ENCODE results near the gene MACROD2. TPM values are rescaled to one million over a fixed set of nuclear protein-coding genes. Genes with fewer than 3 reads are reported as not detected.

Gene MACROD2
- total RNA-seq, 1 donor from 2014 or later, result 1.6 TPM

DNA sequence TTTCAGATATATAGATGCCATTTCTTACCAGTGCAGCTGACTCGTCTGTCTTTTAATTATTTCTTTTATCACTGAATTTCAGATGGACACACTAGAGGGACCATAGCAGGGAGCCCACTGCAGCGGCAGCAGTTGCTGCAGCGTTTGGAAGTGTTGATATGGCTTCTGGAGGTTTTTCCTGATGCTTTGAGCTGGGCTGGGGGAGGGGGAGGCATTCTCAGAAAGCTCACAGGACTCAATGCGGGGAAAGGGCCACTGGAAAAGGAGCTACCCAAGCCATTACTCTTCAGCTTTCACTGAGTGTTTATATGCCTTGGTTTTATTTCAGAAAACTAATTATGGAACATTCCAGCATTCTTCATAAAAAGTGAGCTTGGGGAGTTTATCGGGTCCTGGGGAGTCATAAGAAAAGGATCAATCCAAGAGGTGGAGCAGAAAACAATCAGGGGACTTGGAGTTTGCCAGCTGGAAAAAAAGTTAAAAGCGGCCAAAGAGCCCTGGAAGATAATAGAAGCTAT is 1082.5 kb downstream of the MACROD2 start:
- no peak for DNase-seq (ENCODE audit: low read depth)
- TF ChIP-seq, protein P1, sequence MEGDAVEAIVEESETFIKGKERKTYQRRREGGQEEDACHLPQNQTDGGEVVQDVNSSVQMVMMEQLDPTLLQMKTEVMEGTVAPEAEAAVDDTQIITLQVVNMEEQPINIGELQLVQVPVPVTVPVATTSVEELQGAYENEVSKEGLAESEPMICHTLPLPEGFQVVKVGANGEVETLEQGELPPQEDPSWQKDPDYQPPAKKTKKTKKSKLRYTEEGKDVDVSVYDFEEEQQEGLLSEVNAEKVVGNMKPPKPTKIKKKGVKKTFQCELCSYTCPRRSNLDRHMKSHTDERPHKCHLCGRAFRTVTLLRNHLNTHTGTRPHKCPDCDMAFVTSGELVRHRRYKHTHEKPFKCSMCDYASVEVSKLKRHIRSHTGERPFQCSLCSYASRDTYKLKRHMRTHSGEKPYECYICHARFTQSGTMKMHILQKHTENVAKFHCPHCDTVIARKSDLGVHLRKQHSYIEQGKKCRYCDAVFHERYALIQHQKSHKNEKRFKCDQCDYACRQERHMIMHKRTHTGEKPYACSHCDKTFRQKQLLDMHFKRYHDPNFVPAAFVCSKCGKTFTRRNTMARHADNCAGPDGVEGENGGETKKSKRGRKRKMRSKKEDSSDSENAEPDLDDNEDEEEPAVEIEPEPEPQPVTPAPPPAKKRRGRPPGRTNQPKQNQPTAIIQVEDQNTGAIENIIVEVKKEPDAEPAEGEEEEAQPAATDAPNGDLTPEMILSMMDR (IDR thresholded peaks at IDR 0.05; ENCODE audit: insufficient read depth, low read length, severe bottlenecking), result no peak
- Histone ChIP-seq H3K4me3 (ENCODE audit: low read depth, low read length) (no peak overlapping the region), H3K36me3 (ENCODE audit: control insufficient read depth, insufficient read depth, low read length) (no peaks in the 10 kb centered on the region), H3K27me3 (ENCODE audit: control insufficient read depth, insufficient read depth, low read length) (no peaks in the 10 kb centered on the region)
- no peak for FAIRE-seq

DNA sequence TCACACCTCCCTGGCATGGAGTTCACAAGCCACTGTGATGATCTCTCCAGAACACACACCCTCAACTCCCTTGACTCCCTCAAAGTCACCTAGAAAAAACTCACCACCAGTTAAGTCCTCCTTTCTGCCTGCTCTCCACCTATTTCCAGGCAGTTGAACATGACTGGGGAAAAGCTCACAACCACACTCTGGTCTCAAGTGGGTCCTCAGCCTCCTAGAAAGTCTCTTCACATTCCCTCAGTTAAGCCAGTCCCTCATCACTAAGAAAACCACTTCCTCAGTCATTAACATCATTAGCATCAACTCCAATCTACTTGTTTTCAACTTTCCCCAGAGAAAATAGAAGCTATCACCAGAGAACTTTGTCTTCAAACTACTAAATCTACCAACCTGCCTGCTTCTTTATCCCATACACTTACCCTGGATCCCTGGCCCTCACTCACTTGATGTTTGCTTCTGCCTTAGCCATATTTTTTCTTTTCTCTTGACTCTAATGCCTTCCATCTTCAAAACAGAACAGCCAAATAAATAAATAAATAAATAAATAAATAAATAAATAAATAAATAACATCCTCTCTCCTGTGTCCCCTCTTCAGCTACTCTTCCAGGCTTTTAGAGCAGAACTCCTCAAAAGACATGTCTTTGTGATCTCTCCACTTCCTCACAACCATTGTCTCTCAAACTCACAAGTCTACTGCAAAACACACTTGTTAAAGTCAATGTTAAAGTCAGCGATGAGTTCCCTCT is 1084.5 kb downstream of the MACROD2 start:
- no peaks in the 10 kb centered on the region for H3K27me3 ChIP-seq (ENCODE audit: control insufficient read depth, insufficient read depth, low read length)
- H3K36me3 ChIP-seq (ENCODE audit: control insufficient read depth, insufficient read depth, low read length), result no peaks in the 10 kb centered on the region
- FAIRE-seq, result no peak
- H3K4me3 ChIP-seq (ENCODE audit: low read depth, low read length), result no peak overlapping the region
- DNase-seq (ENCODE audit: low read depth), result no peak
- TF ChIP-seq, protein P1 (IDR thresholded peaks at IDR 0.05; ENCODE audit: insufficient read depth, low read length, severe bottlenecking), result no peak

DNA sequence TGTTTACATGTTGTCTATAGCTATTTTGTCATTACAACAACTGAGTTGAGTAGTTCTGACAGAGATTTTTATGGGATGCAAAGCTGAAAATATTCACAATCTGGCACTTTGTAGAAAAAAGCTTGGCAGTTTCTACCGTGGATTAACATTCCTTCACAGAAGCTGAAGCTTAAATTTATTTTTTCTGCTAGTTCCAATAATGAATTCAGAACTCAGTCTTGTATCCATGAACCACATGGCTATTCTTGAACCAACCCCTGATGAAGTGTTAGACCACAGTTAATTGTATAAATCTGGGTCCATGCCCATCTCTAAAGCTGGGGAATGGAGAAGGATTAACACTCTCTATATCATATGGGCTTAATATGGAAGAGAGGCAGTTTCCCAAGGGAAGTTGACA is 1085.9 kb downstream of the MACROD2 start:
- Histone ChIP-seq H3K36me3 (ENCODE audit: control insufficient read depth, insufficient read depth, low read length) (no peaks in the 10 kb centered on the region), H3K4me3 (ENCODE audit: low read depth, low read length) (no peak overlapping the region), H3K27me3 (ENCODE audit: control insufficient read depth, insufficient read depth, low read length) (no peaks in the 10 kb centered on the region)
- FAIRE-seq, result no peak
- DNase-seq (ENCODE audit: low read depth), result no peak
- TF ChIP-seq, protein P1 (IDR thresholded peaks at IDR 0.05; ENCODE audit: insufficient read depth, low read length, severe bottlenecking), result no peak

DNA sequence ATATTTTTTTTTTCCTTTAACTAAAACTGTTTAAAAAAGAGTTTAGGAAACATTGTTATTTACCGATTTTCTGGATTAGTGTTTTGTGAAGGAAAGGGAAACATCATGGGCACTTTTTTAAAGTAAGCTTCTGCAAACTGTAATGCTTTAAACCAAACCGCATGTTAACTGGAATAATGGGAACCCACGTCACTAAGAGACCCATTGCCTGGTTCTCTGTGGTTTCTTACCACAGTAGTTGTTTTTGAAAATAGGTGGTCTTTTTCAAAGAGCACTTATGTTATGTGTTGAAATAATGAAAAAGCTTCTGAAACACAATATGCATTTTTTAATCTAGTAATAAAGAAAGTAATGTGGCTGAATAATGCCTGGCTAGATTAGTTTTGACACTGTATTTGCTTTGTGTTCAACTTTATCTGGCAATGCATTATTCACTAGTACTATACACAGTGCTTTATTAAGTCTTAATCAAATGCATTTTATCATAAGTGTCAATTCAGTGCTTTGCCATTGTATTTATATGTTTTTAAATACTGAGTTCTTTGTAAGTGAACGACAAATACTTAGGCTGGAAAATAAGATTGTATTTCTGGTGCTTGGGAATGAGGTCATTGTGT is 1096.2 kb downstream of the MACROD2 start:
- TF ChIP-seq, protein P1 (IDR thresholded peaks at IDR 0.05; ENCODE audit: insufficient read depth, low read length, severe bottlenecking), result no peak
- no peak for DNase-seq (ENCODE audit: low read depth)
- Histone ChIP-seq H3K36me3 (ENCODE audit: control insufficient read depth, insufficient read depth, low read length) (no peaks in the 10 kb centered on the region), H3K27me3 (ENCODE audit: control insufficient read depth, insufficient read depth, low read length) (no peaks in the 10 kb centered on the region), H3K4me3 (ENCODE audit: low read depth, low read length) (no peak overlapping the region)
- no peak for FAIRE-seq

DNA sequence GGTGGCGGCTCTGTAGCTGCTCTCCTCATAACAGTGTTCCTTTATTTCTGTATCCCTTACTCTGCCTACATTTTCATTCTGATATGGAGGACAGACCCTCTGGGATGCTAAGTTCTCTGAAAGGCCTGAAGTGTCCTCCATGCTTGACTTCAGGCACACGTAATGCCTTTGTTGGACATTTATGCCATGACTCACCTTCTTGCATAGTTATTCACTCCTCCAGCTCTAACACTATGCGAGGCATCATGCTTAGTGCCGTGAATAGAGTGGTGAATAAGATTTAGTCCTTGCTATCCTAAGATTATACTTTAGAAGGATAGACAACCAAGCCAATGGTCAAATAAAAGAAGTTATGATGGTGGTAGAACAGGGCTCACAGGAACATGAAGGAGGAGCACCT is 1103.0 kb downstream of the MACROD2 start:
- TF ChIP-seq, protein P1 (IDR thresholded peaks at IDR 0.05; ENCODE audit: insufficient read depth, low read length, severe bottlenecking), result no peak
- H3K36me3 ChIP-seq (ENCODE audit: control insufficient read depth, insufficient read depth, low read length), result no peaks in the 10 kb centered on the region
- FAIRE-seq (no peak), DNase-seq (ENCODE audit: low read depth) (peak; percentile 29)
- H3K4me3 ChIP-seq (ENCODE audit: low read depth, low read length), result no peak overlapping the region
- no peaks in the 10 kb centered on the region for H3K27me3 ChIP-seq (ENCODE audit: control insufficient read depth, insufficient read depth, low read length)

Measured in bronchial epithelial cell (primary cell).